Testis (tissue), 5 donors: ENCODE measurements around the gene STX5. TPM values are rescaled to one million over a fixed set of nuclear protein-coding genes. Genes with fewer than 3 reads are reported as not detected.

Experiments used
- DNase-seq: peaks from one replicate; pipeline ENCODE4 v3.0.0-alpha.2; 2019
- H3K27ac ChIP-seq, 2 donors: fragments of 200-600 bp; sonication (generic); one replicate each; pipeline ENCODE4 v1.5.1; 2019
- H3K27me3 ChIP-seq: fragments of 200-600 bp; sonication (generic); one replicate; pipeline ENCODE4 v1.5.1; 2019
- H3K36me3 ChIP-seq: fragments of 200-600 bp; sonication (generic); one replicate; pipeline ENCODE4 v1.5.1; 2017; ENCODE audit warnings: low read depth; ENCODE audit errors: missing control alignments
- H3K4me1 ChIP-seq: fragments of 200-600 bp; sonication (generic); one replicate; pipeline ENCODE4 v1.5.1; 2019
- H3K4me3 ChIP-seq, 2 donors: fragments of 200-600 bp; sonication (generic); one replicate each; pipeline ENCODE4 v1.5.1; 2017 to 2019
- H3K9me3 ChIP-seq: fragments of 200-600 bp; sonication (generic); one replicate; pipeline ENCODE4 v1.5.1; 2017
- CTCF ChIP-seq, 3 experiments: fragments of 450-650 bp in 2 of 3; fragments of 200-600 bp in 1 of 3; sonication (generic) in 1 of 3; IDR thresholded peaks; one replicate each; pipeline ENCODE4 v1.5.1; 2016 to 2019; ENCODE audit warnings: antibody characterized with exemption in 3 of 3, mild to moderate bottlenecking in 2 of 3, moderate library complexity in 1 of 3
- POLR2A ChIP-seq: fragments of 450-650 bp; IDR thresholded peaks from one replicate; pipeline ENCODE4 v1.6.1; 2017; ENCODE audit warnings: antibody characterized with exemption, mild to moderate bottlenecking, moderate library complexity
- WGBS, 2 donors: methylation state at CpG; one replicate each; pipeline ENCODE4 v1.1.5; 2018; 5-methylcytosine and 5-hydroxymethylcytosine counted together
- intact Hi-C: fragments of 100-400 bp; cut with DNase I; formaldehyde crosslinking; loops from one replicate; pipeline ENCODE4 v1.15.1; 2023; ENCODE audit warnings: low total_unique reads
- long read RNA-seq, 2 donors: transcript quantifications; one replicate each; lab custom pipeline, GENCODE V29; 2026
- polyA plus RNA-seq: library from polyadenylated mRNA; stranded (reverse); fragments of 350-450 nt; fragmentation: Illumina TruSeq; extraction: RNeasy Lipid Tissue Mini Kit (QIAGEN cat#74804); gene quantifications from one replicate; pipeline ENCODE4 v1.2.3, GENCODE V29; 2014; ENCODE audit warnings: low read depth, low replicate concordance; ENCODE audit not compliant: insufficient read depth
- total RNA-seq, 2 donors: library from RNA; depleted of rRNA; stranded (reverse); fragments of >200 nt; gene quantifications; one replicate each; pipeline ENCODE4 v1.2.3, GENCODE V29; 2016

The STX5 gene
- 10 to 100 TPM; 42.2 to 49.1 TPM for total RNA-seq
- 55.0 TPM for polyA plus RNA-seq
- long read RNA-seq, donor 1, transcript STX5-201 (11 exons, 1,794 nt), result major isoform, 21 of 34 reads
- long read RNA-seq, donor 1, partial matches to known transcripts, result 12 of 34 reads
- long read RNA-seq, donor 1, other reads (novel, unspliced or antisense), result 0 of 34 reads
- long read RNA-seq, donor 2, transcript STX5-201 (11 exons, 1,794 nt), result major isoform, 18 of 18 reads
- long read RNA-seq, donor 2, partial matches to known transcripts, result 0 of 18 reads
- long read RNA-seq, donor 2, other reads (novel, unspliced or antisense), result 0 of 18 reads

GRCh38 chr11:62831520-62832335, at the start of gene STX5:
STX5 (minus strand) TSS chr11:62832051; CDS start chr11:62831243, 808 bp downstream.
- Histone ChIP-seq H3K4me1 (peaks cover 10% of the 10 kb centered on the region), H3K4me3 (peak within 1 kb of the TSS; percentile 99), H3K36me3 (no peaks in the 10 kb centered on the region), H3K27me3 (no peaks in the 10 kb centered on the region), H3K27ac (peak within 1 kb of the TSS; percentile 93 to 97), H3K9me3 (no peaks in the 10 kb centered on the region)
- WGBS, 2 donors, result 0% methylated on average over 43 to 65 of the region's 65 CpGs
- DNase-seq, result peak; percentile 100
- intact Hi-C loops, result no loop called here
- TF ChIP-seq POLR2A (peak; percentile 54), CTCF (IDR thresholded peaks at IDR 0.05) (no peak)

- TF ChIP-seq CTCF (IDR thresholded peaks at IDR 0.05), result peak; percentile 32 to 71 (median 70)
- TF ChIP-seq POLR2A, result peak; percentile 96
- no peaks in the 10 kb centered on the region for H3K9me3 ChIP-seq
- peak within 1 kb of the TSS; percentile 95 to 97 for H3K27ac ChIP-seq
- H3K4me3 ChIP-seq, result peak within 1 kb of the TSS; percentile 94 to 100
- WGBS, 2 donors, result 0% methylated on average over 12 to 51 of the region's 69 CpGs
- peak; percentile 93 for DNase-seq
- no peaks in the 10 kb centered on the region for H3K27me3 ChIP-seq
- no peaks in the 10 kb centered on the region for H3K36me3 ChIP-seq
- peaks cover 23% of the 10 kb centered on the region for H3K4me1 ChIP-seq
- intact Hi-C loops, result no loop called here
Measured at GRCh38 chr11:62880803-62881578, 49.1 kb upstream of the STX5 start, which contains the start of gene SLC3A2. SLC3A2 (plus strand) TSS chr11:62880896; CDS start chr11:62881024, 128 bp downstream.

- Histone ChIP-seq H3K4me1 (peaks cover 23% of the 10 kb centered on the region), H3K36me3 (no peaks in the 10 kb centered on the region), H3K4me3 (peak overlapping the region; percentile 94 to 100), H3K9me3 (no peaks in the 10 kb centered on the region), H3K27ac (peak overlapping the region; percentile 95 to 97), H3K27me3 (no peaks in the 10 kb centered on the region)
- peak; percentile 72 for DNase-seq
- intact Hi-C loops, result no loop called here
- WGBS, 2 donors, result 1% methylated on average over 13 to 16 of the region's 16 CpGs
- TF ChIP-seq POLR2A, result no peak
Measured at GRCh38 chr11:62880231-62880802, 48.5 kb upstream of the STX5 start.

DNA sequence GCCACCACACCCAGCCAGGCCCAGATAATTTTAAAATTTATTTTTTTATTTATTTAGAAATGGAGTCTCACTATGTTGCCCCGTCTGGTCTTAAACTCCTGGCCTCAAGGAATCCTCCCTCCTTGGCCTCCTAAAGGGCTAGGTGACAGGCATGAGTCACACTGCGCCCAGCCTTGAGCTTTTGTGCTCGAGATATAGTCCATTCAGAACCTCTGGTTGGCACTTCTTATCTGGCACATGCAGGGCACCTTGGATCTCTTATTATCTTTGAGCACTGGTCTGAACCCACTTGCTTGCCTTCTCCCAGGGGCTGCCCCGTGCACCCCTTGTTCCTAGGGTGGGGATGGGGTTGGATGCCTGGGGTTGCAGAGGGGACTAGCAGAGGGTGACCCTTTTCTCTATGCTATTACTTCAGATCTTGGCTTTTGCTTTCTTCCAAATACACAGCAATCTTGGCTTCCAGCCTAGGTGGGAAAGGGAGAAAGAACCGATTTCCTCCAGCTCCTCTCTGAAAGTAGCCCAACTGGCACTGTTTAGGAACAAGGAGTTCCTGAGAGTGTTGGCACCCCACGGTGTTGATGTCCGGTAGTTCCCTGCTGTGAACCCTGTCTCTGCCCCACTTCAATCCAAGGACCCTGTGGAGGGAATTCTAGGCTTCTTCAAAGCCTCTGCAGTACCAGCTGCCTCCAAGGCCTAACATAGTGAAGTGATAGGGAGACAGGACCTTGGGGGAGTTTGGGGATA, 47.6 kb upstream of the STX5 start:
- 39 to 42% methylated on average over 7 of the region's 7 CpGs for WGBS, 2 donors
- Histone ChIP-seq H3K36me3 (no peaks in the 10 kb centered on the region), H3K4me3 (no peak overlapping the region), H3K9me3 (no peaks in the 10 kb centered on the region), H3K4me1 (peaks cover 23% of the 10 kb centered on the region), H3K27me3 (no peaks in the 10 kb centered on the region), H3K27ac (peak overlapping the region; percentile 95 to 97)
- peak; percentile 53 for DNase-seq
- TF ChIP-seq POLR2A, result no peak
- intact Hi-C loops, result no loop called here

GRCh38 chr11:62876712-62877111, 44.9 kb upstream of the STX5 start:
- intact Hi-C loops, result no loop called here
- H3K36me3 ChIP-seq, result no peaks in the 10 kb centered on the region
- H3K4me3 ChIP-seq, result no peak overlapping the region
- H3K9me3 ChIP-seq, result no peaks in the 10 kb centered on the region
- 93 to 94% methylated on average over 6 of the region's 6 CpGs for WGBS, 2 donors
- no peak for DNase-seq
- no peak overlapping the region for H3K27ac ChIP-seq
- H3K27me3 ChIP-seq, result no peaks in the 10 kb centered on the region
- no peak for TF ChIP-seq CTCF (IDR thresholded peaks at IDR 0.05)
- TF ChIP-seq POLR2A, result no peak
- peaks cover 11% of the 10 kb centered on the region for H3K4me1 ChIP-seq
